ENCODE measurements around the gene EMD. TPM values are rescaled to one million over a fixed set of nuclear protein-coding genes. Genes with fewer than 3 reads are reported as not detected.
A peak's percentile ranks its signal among the peaks of the same experiment; 100 is the strongest.

Gene EMD
- total and polyA plus RNA-seq, 2 of the 13 experiments (the other 11 are each of a cell fraction or from before 2014, with no cell fraction given): 14.5 to 14.9 TPM

DNA sequence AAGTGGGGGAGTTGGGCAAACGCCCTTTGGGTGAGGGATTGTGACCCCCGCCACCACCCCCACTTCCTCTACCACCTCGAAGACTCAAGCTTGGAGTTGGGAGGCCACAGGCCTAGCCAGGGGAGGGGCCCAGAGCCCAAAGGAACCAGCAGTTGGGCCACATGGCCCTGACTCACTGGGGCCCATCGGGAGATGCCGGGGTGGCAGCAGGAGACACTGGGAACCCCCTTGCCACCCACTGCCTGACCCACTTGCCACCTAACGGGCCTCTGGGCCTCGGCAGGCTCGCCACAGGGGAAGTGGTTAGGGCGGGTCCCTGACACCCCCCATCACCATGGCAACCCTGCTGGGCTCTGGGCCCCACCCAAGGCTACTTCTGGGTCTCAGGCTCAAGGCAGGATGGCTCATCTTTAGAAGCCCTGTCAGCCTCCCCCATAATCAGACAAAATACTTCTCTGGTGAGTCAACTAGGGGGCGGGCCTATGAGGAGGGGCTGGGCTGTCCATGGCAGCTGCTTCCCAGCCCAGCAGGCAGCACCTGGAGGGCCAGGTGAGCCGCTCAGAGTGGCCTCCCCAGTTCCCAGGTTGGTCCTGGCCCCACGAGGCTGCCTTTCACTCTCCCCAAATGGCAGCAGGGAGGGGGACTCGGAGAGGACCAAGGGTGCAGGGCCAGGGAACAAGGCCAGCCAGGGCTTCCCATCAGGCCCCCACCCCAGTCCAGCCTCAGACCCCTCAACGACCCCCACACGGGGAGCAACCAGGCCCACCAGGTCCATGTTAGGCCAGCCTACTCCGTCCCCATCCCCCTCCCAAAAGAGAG, 10.3 kb upstream of the EMD start (continued):
- TF ChIP-seq YY1 (IDR thresholded peaks at IDR 0.05; ENCODE audit: insufficient read depth, insufficient replicate concordance, low read depth, low read length): no peak
- TF ChIP-seq ZMYM3 (CRISPR knock-in tag; IDR thresholded peaks at IDR 0.05): no peak
- TF ChIP-seq SOX6 (IDR thresholded peaks at IDR 0.05): no peak
- TF ChIP-seq SOX6 (CRISPR knock-in tag; IDR thresholded peaks at IDR 0.05): no peak
- no peak for TF ChIP-seq ZC3H4 (CRISPR knock-in tag; IDR thresholded peaks at IDR 0.05; ENCODE audit: borderline replicate concordance)
- TF ChIP-seq HNRNPL (IDR thresholded peaks at IDR 0.05; ENCODE audit: low read depth, low read length): 0 out of 2 replicates have a peak, but pooled peaks have one; percentile 22
- TF ChIP-seq KDM4B (CRISPR knock-in tag; IDR thresholded peaks at IDR 0.05): no peak
- no peak for TF ChIP-seq ZNF326 (CRISPR knock-in tag; IDR thresholded peaks at IDR 0.05; ENCODE audit: borderline replicate concordance)
- no peak for TF ChIP-seq ZNF605 (CRISPR knock-in tag; IDR thresholded peaks at IDR 0.05)
- no peak for TF ChIP-seq PAX8 (CRISPR knock-in tag; IDR thresholded peaks at IDR 0.05; ENCODE audit: borderline replicate concordance)
- TF ChIP-seq ZNF781 (CRISPR knock-in tag; IDR thresholded peaks at IDR 0.05; ENCODE audit: borderline replicate concordance, not compliant biosample characterization): no peak
- TF ChIP-seq ZNF562 (CRISPR knock-in tag; IDR thresholded peaks at IDR 0.05; ENCODE audit: borderline replicate concordance): no peak
- TF ChIP-seq SNAI1 (CRISPR knock-in tag; IDR thresholded peaks at IDR 0.05; ENCODE audit: borderline replicate concordance): no peak
- TF ChIP-seq, protein P1, sequence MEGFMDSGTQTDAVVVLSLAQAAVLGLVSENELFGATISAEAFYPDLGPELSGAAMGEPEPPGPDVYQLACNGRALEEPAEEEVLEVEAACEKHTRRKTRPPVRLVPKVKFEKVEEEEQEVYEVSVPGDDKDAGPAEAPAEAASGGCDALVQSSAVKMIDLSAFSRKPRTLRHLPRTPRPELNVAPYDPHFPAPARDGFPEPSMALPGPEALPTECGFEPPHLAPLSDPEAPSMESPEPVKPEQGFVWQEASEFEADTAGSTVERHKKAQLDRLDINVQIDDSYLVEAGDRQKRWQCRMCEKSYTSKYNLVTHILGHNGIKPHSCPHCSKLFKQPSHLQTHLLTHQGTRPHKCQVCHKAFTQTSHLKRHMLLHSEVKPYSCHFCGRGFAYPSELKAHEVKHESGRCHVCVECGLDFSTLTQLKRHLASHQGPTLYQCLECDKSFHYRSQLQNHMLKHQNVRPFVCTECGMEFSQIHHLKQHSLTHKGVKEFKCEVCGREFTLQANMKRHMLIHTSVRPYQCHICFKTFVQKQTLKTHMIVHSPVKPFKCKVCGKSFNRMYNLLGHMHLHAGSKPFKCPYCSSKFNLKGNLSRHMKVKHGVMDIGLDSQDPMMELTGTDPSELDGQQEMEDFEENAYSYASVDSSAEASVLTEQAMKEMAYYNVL (CRISPR knock-in tag; IDR thresholded peaks at IDR 0.05; ENCODE audit: borderline replicate concordance): no peak
- TF ChIP-seq, protein P2, sequence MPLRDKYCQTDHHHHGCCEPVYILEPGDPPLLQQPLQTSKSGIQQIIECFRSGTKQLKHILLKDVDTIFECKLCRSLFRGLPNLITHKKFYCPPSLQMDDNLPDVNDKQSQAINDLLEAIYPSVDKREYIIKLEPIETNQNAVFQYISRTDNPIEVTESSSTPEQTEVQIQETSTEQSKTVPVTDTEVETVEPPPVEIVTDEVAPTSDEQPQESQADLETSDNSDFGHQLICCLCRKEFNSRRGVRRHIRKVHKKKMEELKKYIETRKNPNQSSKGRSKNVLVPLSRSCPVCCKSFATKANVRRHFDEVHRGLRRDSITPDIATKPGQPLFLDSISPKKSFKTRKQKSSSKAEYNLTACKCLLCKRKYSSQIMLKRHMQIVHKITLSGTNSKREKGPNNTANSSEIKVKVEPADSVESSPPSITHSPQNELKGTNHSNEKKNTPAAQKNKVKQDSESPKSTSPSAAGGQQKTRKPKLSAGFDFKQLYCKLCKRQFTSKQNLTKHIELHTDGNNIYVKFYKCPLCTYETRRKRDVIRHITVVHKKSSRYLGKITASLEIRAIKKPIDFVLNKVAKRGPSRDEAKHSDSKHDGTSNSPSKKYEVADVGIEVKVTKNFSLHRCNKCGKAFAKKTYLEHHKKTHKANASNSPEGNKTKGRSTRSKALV (CRISPR knock-in tag; IDR thresholded peaks at IDR 0.05): no peak
- TF ChIP-seq, protein P3, sequence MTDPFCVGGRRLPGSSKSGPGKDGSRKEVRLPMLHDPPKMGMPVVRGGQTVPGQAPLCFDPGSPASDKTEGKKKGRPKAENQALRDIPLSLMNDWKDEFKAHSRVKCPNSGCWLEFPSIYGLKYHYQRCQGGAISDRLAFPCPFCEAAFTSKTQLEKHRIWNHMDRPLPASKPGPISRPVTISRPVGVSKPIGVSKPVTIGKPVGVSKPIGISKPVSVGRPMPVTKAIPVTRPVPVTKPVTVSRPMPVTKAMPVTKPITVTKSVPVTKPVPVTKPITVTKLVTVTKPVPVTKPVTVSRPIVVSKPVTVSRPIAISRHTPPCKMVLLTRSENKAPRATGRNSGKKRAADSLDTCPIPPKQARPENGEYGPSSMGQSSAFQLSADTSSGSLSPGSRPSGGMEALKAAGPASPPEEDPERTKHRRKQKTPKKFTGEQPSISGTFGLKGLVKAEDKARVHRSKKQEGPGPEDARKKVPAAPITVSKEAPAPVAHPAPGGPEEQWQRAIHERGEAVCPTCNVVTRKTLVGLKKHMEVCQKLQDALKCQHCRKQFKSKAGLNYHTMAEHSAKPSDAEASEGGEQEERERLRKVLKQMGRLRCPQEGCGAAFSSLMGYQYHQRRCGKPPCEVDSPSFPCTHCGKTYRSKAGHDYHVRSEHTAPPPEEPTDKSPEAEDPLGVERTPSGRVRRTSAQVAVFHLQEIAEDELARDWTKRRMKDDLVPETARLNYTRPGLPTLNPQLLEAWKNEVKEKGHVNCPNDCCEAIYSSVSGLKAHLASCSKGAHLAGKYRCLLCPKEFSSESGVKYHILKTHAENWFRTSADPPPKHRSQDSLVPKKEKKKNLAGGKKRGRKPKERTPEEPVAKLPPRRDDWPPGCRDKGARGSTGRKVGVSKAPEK (CRISPR knock-in tag; IDR thresholded peaks at IDR 0.05; ENCODE audit: borderline replicate concordance): no peak
- TF ChIP-seq, protein P4, sequence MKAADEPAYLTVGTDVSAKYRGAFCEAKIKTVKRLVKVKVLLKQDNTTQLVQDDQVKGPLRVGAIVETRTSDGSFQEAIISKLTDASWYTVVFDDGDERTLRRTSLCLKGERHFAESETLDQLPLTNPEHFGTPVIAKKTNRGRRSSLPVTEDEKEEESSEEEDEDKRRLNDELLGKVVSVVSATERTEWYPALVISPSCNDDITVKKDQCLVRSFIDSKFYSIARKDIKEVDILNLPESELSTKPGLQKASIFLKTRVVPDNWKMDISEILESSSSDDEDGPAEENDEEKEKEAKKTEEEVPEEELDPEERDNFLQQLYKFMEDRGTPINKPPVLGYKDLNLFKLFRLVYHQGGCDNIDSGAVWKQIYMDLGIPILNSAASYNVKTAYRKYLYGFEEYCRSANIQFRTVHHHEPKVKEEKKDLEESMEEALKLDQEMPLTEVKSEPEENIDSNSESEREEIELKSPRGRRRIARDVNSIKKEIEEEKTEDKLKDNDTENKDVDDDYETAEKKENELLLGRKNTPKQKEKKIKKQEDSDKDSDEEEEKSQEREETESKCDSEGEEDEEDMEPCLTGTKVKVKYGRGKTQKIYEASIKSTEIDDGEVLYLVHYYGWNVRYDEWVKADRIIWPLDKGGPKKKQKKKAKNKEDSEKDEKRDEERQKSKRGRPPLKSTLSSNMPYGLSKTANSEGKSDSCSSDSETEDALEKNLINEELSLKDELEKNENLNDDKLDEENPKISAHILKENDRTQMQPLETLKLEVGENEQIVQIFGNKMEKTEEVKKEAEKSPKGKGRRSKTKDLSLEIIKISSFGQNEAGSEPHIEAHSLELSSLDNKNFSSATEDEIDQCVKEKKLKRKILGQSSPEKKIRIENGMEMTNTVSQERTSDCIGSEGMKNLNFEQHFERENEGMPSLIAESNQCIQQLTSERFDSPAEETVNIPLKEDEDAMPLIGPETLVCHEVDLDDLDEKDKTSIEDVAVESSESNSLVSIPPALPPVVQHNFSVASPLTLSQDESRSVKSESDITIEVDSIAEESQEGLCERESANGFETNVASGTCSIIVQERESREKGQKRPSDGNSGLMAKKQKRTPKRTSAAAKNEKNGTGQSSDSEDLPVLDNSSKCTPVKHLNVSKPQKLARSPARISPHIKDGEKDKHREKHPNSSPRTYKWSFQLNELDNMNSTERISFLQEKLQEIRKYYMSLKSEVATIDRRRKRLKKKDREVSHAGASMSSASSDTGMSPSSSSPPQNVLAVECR (CRISPR knock-in tag; IDR thresholded peaks at IDR 0.05; ENCODE audit: borderline replicate concordance): no peak
